Sigmoid colon (tissue), 7 donors: ENCODE results near the gene APBA1. TPM values are rescaled to one million over a fixed set of nuclear protein-coding genes. Genes with fewer than 3 reads are reported as not detected.

ENCODE experiments used
- DNase-seq: peaks from one replicate; pipeline ENCODE4 v3.0.0-alpha.2; 2019
- H3K27ac ChIP-seq, 4 donors: fragments of 200-600 bp; sonication (generic); one replicate each; pipeline ENCODE4 v1.5.1; 2016 to 2019; ENCODE audit warnings: mild to moderate bottlenecking in 1 of 4
- H3K27me3 ChIP-seq, 3 donors: fragments of 200-600 bp; sonication (generic); one replicate each; pipeline ENCODE4 v1.5.1; 2019; ENCODE audit warnings: mild to moderate bottlenecking in 1 of 3
- H3K36me3 ChIP-seq, 4 donors: fragments of 200-600 bp; sonication (generic); one replicate each; pipeline ENCODE4 v1.5.1; 2016 to 2019
- H3K4me1 ChIP-seq, 4 donors: fragments of 200-600 bp; sonication (generic); one replicate each; pipeline ENCODE4 v1.5.1; 2017 to 2019
- H3K4me3 ChIP-seq, 4 donors: fragments of 200-600 bp; sonication (generic); one replicate each; pipeline ENCODE4 v1.5.1; 2017 to 2019; ENCODE audit warnings: mild to moderate bottlenecking in 2 of 4, moderate library complexity in 1 of 4
- H3K9me3 ChIP-seq, 4 donors: fragments of 200-600 bp in 3 of 4; sonication (generic) in 3 of 4; one replicate each; pipeline versions ENCODE4 v1.5.1 to v1.6.1; 2013 to 2019
- CTCF ChIP-seq, 4 experiments: fragments of 450-650 bp in 3 of 4; fragments of 200-600 bp in 1 of 4; IDR thresholded peaks; one replicate each; pipeline ENCODE4 v1.5.1; 2016 to 2019; ENCODE audit warnings: antibody characterized with exemption in 4 of 4, mild to moderate bottlenecking in 3 of 4, moderate library complexity in 2 of 4
- EP300 ChIP-seq, 4 donors: sonication (generic); formaldehyde crosslinking; IDR thresholded peaks; one replicate each; pipeline ENCODE4 v1.6.1; 2017; ENCODE audit warnings: antibody characterized with exemption in 4 of 4
- POLR2A ChIP-seq, 2 donors: fragments of 450-650 bp; IDR thresholded peaks; one replicate each; pipeline ENCODE4 v1.6.1; 2016; ENCODE audit warnings: antibody characterized with exemption in 2 of 2, mild to moderate bottlenecking in 2 of 2, moderate library complexity in 2 of 2
- POLR2AphosphoS5 ChIP-seq, 4 donors: sonication (generic); formaldehyde crosslinking; IDR thresholded peaks; one replicate each; pipeline ENCODE4 v1.6.1; 2017; ENCODE audit warnings: antibody characterized with exemption in 4 of 4
- WGBS, 2 donors: extraction: QIAGEN DNeasy Blood & Tissue Kit; methylation state at CpG; one replicate each; pipeline ENCODE4 v1.1.7; 2013; 5-methylcytosine and 5-hydroxymethylcytosine counted together
- intact Hi-C: fragments of 100-400 bp; cut with DNase I; formaldehyde crosslinking; loops from one replicate; pipeline ENCODE4 v1.15.1; 2023
- polyA plus RNA-seq, 3 donors: library from polyadenylated mRNA; stranded (reverse); fragments of 200-250 nt; gene quantifications; one replicate each; pipeline ENCODE4 v1.2.3, GENCODE V29; 2013
- total RNA-seq, 4 donors: library from RNA; depleted of rRNA; stranded (reverse); fragments of >200 nt; gene quantifications; one replicate each; pipeline ENCODE4 v1.1.0, GENCODE V29; 2016
- donor health status: healthy with polysubstance abuse.
- donor health status: Bipolar disorder and iron deficiency.
- donor health status: healthy.

Gene APBA1
- total and polyA plus RNA-seq, 7 donors: 1.7 to 6.7 (median 4.2) TPM

DNA sequence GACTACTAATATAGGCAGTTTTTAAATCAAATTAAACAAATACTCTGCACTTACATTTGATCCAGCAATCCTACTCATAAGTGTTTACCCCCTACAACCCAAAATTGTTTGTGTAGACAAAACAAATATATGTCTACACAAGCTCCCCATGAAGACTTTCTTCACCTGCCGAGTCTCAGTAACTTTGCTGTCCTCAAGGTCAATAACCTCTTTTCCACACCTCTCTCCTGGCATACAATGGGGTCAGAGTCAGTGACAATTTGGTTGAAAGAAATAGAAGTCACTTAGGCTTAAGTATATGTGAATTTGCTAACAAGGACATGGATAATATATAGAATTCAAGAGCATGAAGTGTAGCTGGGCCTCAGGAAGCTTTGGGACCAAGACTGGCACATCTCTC is 29.1 kb downstream of the APBA1 start:
- Histone ChIP-seq H3K36me3 (no peaks in the 10 kb centered on the region), H3K4me1 (no peaks in the 10 kb centered on the region), H3K4me3 (no peak overlapping the region), H3K27ac (no peak overlapping the region), H3K27me3 (no peaks in the 10 kb centered on the region), H3K9me3 (peaks cover 0 to 2% (median 0%) of the 10 kb centered on the region in 4 donors)
- DNase-seq: no peak
- TF ChIP-seq POLR2AphosphoS5 (IDR thresholded peaks at IDR 0.05) (no peak), EP300 (IDR thresholded peaks at IDR 0.05) (no peak), POLR2A (IDR thresholded peaks at IDR 0.05) (no peak), CTCF (IDR thresholded peaks at IDR 0.05) (no peak)
- intact Hi-C loops: no loop called here
- 90 to 96% methylated on average over 1 of the region's 1 CpG for WGBS, 2 donors

GRCh38 chr9:69637817-69638200 is 34.4 kb downstream of the APBA1 start:
- no peak for TF ChIP-seq POLR2A (IDR thresholded peaks at IDR 0.05)
- no peak for TF ChIP-seq CTCF (IDR thresholded peaks at IDR 0.05)
- no peak for TF ChIP-seq POLR2AphosphoS5 (IDR thresholded peaks at IDR 0.05)
- TF ChIP-seq EP300 (IDR thresholded peaks at IDR 0.05): no peak

DNA sequence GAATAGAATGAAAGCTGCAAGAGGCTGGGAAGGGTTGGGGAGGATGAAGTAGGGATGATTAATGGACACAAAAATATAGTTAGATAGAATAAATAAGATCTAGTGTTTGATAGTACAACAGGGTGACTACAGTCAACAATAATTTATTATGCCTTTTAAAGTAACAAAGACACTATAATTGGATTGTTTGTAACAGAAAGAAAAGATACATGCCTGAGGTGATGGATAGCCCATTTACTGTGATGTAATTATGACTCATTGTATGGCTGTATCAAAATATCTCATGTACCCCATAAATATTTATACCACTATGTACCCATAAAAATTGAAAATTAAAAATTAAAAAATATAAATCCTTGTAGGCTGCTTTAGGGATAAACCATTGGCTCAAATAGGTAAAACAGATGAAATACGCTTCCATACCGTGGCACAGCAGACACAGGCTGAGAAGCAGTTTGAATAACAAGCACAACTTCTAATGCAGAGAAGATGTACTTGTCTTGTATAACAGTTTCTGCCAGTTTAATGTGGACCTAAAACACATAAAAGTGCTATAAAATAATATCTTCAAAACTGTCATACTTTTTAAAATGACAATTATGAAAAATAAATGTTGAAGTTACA is 34.9 kb downstream of the APBA1 start:
- Histone ChIP-seq H3K4me1 (no peaks in the 10 kb centered on the region), H3K27ac (no peak overlapping the region), H3K9me3 (peaks cover 0 to 2% (median 0%) of the 10 kb centered on the region in 4 donors), H3K27me3 (no peaks in the 10 kb centered on the region), H3K36me3 (no peaks in the 10 kb centered on the region), H3K4me3 (no peak overlapping the region)
- intact Hi-C loops: no loop called here
- no peak for DNase-seq
- TF ChIP-seq POLR2A (IDR thresholded peaks at IDR 0.05) (no peak), CTCF (IDR thresholded peaks at IDR 0.05) (no peak), POLR2AphosphoS5 (IDR thresholded peaks at IDR 0.05) (no peak), EP300 (IDR thresholded peaks at IDR 0.05) (no peak)
- WGBS, 2 donors: 91 to 95% methylated on average over 2 of the region's 2 CpGs

More at GRCh38 chr9:69637817-69638200, 34.4 kb downstream of the APBA1 start:
- intact Hi-C loops: no loop called here
- no peaks in the 10 kb centered on the region for H3K4me1 ChIP-seq
- no peaks in the 10 kb centered on the region for H3K27me3 ChIP-seq
- no peak overlapping the region for H3K27ac ChIP-seq
- no peak overlapping the region for H3K4me3 ChIP-seq
- peaks cover 0 to 2% (median 0%) of the 10 kb centered on the region in 4 donors for H3K9me3 ChIP-seq
- H3K36me3 ChIP-seq: no peaks in the 10 kb centered on the region
- no peak for DNase-seq

GRCh38 chr9:69633716-69634115 is 38.5 kb downstream of the APBA1 start:
- intact Hi-C loops: no loop called here
- Histone ChIP-seq H3K4me3 (no peak overlapping the region), H3K4me1 (no peaks in the 10 kb centered on the region), H3K36me3 (no peaks in the 10 kb centered on the region), H3K27ac (no peak overlapping the region), H3K9me3 (no peaks in the 10 kb centered on the region), H3K27me3 (no peaks in the 10 kb centered on the region)
- no peak for TF ChIP-seq POLR2A (IDR thresholded peaks at IDR 0.05)
- TF ChIP-seq EP300 (IDR thresholded peaks at IDR 0.05): no peak
- no peak for TF ChIP-seq POLR2AphosphoS5 (IDR thresholded peaks at IDR 0.05)
- TF ChIP-seq CTCF (IDR thresholded peaks at IDR 0.05): no peak
- WGBS, 2 donors: 89 to 90% methylated on average over 1 of the region's 1 CpG
- DNase-seq: no peak

- H3K27me3 ChIP-seq: no peaks in the 10 kb centered on the region
- H3K9me3 ChIP-seq: no peaks in the 10 kb centered on the region
- H3K4me1 ChIP-seq: no peaks in the 10 kb centered on the region
- H3K36me3 ChIP-seq: no peaks in the 10 kb centered on the region
- no peak for DNase-seq
- intact Hi-C loops: no loop called here
- TF ChIP-seq CTCF (IDR thresholded peaks at IDR 0.05): no peak
- no peak for TF ChIP-seq EP300 (IDR thresholded peaks at IDR 0.05)
- TF ChIP-seq POLR2AphosphoS5 (IDR thresholded peaks at IDR 0.05): no peak
- no peak for TF ChIP-seq POLR2A (IDR thresholded peaks at IDR 0.05)
- H3K27ac ChIP-seq: no peak overlapping the region
- 60 to 63% methylated on average over 3 of the region's 3 CpGs for WGBS, 2 donors
- no peak overlapping the region for H3K4me3 ChIP-seq
These were observed 39.4 kb downstream of the APBA1 start for GRCh38 chr9:69632768-69633167.
